ENCODE data around the gene GATM. TPM values are rescaled to one million over a fixed set of nuclear protein-coding genes. Genes with fewer than 3 reads are reported as not detected.

The GATM gene
- polyA plus RNA-seq, 3 donors, result 0.89 to 1.5 (median 1.5) TPM

DNA sequence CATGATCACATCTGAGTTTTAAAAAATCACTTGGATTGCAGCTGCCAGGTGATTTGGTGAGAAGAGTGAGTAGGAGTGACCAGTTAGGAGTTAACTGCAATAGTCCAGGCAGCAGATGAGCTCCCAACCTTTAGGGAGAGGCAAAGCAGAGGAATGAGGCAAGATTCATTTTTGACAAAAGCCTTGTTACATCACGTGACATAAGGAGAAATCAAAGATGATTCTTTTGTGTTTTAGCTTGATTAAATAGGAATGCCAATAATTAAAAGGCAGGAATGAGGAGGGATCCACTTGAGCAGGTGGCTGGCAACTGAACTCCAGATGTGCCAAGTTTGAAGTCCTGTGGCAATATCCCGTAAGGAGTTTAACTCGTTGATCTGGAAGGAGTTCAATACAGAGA lies 2.5 kb downstream of the GATM start:
- Mint-ChIP-seq H3K4me1 (peaks cover 25% of the 10 kb centered on the region), H3K27me3 (ENCODE audit: low read depth in 3 of 3) (peaks cover 37 to 51% (median 48%) of the 10 kb centered on the region in 3 donors), H3K9me3 (peaks cover 0 to 13% (median 4%) of the 10 kb centered on the region in 7 donors), H3K4me3 (no peak overlapping the region), H3K36me3 (peaks cover 3 to 15% of the 10 kb centered on the region in 2 donors), H3K27ac (peak overlapping the region in 1 of 7 donors; percentile 51)
- Histone ChIP-seq H3K4me2 (replicated peaks; ENCODE audit: extremely low read depth, low read length, poor library complexity, severe bottlenecking) (no peak overlapping the region), H2AFZ (ENCODE audit: insufficient read depth, low read depth, low read length, poor library complexity, severe bottlenecking) (no peak overlapping the region), H3K9me3 (replicated peaks in 1 of 2; ENCODE audit: control insufficient read depth in 1 of 2, insufficient read depth in 1 of 2, low read length in 2 of 2) (peaks cover 0 to 7% of the 10 kb centered on the region in 2 donors), H3K4me1 (ENCODE audit: control insufficient read depth in 1 of 2, insufficient read depth in 2 of 2, low read length in 2 of 2) (peaks cover 15 to 18% of the 10 kb centered on the region in 2 donors), H3K79me2 (ENCODE audit: insufficient read depth, low read length) (no peaks in the 10 kb centered on the region), H3K27ac (ENCODE audit: low read depth in 1 of 2, low read length in 2 of 2) (no peak overlapping the region), H4K20me1 (ENCODE audit: insufficient read depth, low read length) (no peaks in the 10 kb centered on the region), H3K4me3 (replicated peaks in 1 of 3; ENCODE audit: low read depth in 2 of 3, low read length in 3 of 3) (no peak overlapping the region), H3K27me3 (ENCODE audit: control insufficient read depth in 2 of 2, insufficient read depth in 2 of 2, low read length in 2 of 2) (peaks cover 26 to 45% of the 10 kb centered on the region in 2 donors), H3K9ac (ENCODE audit: insufficient read depth, low read length, poor library complexity, severe bottlenecking) (no peak overlapping the region), H3K36me3 (replicated peaks in 1 of 2; ENCODE audit: control insufficient read depth in 1 of 2, insufficient read depth in 2 of 2, low read length in 2 of 2) (no peaks in the 10 kb centered on the region)
- intact Hi-C loops (cut with micrococcal nuclease), result no loop called here
- TF ChIP-seq CTCF (IDR thresholded peaks at IDR 0.05), result no peak
- 92% methylated on average over 3 of the region's 3 CpGs for WGBS (ENCODE audit: insufficient coverage)
- DNase-seq, result no peak

GRCh38 chr15:45373976-45374375 lies 4.4 kb downstream of the GATM start:
- H3K4me2 ChIP-seq (replicated peaks; ENCODE audit: extremely low read depth, low read length, poor library complexity, severe bottlenecking), result no peak overlapping the region
- Mint-ChIP-seq H3K9me3 (peaks cover 0 to 10% (median 4%) of the 10 kb centered on the region in 7 donors), H3K27ac (no peak overlapping the region), H3K4me3 (no peak overlapping the region), H3K4me1 (peaks cover 24% of the 10 kb centered on the region), H3K27me3 (ENCODE audit: low read depth in 3 of 3) (peaks cover 26 to 35% (median 33%) of the 10 kb centered on the region in 3 donors), H3K36me3 (peaks cover 3 to 13% of the 10 kb centered on the region in 2 donors)
- H3K36me3 ChIP-seq (replicated peaks in 1 of 2; ENCODE audit: control insufficient read depth in 1 of 2, insufficient read depth in 2 of 2, low read length in 2 of 2), result no peaks in the 10 kb centered on the region
- DNase-seq, result no peak
- H3K27me3 ChIP-seq (ENCODE audit: control insufficient read depth in 2 of 2, insufficient read depth in 2 of 2, low read length in 2 of 2), result peaks cover 21 to 30% of the 10 kb centered on the region in 2 donors
- intact Hi-C loops (cut with micrococcal nuclease), result no loop called here
- no peak overlapping the region for H3K27ac ChIP-seq (ENCODE audit: low read depth in 1 of 2, low read length in 2 of 2)
- H4K20me1 ChIP-seq (ENCODE audit: insufficient read depth, low read length), result no peaks in the 10 kb centered on the region
- no peak overlapping the region for H3K9ac ChIP-seq (ENCODE audit: insufficient read depth, low read length, poor library complexity, severe bottlenecking)
- H2AFZ ChIP-seq (ENCODE audit: insufficient read depth, low read depth, low read length, poor library complexity, severe bottlenecking), result no peak overlapping the region
- no peak for TF ChIP-seq CTCF (IDR thresholded peaks at IDR 0.05)
- WGBS (ENCODE audit: insufficient coverage), result 100% methylated on average over 1 of the region's 2 CpGs
- no peaks in the 10 kb centered on the region for H3K79me2 ChIP-seq (ENCODE audit: insufficient read depth, low read length)
- peaks cover 0 to 7% of the 10 kb centered on the region in 2 donors for H3K9me3 ChIP-seq (replicated peaks in 1 of 2; ENCODE audit: control insufficient read depth in 1 of 2, insufficient read depth in 1 of 2, low read length in 2 of 2)
- H3K4me1 ChIP-seq (ENCODE audit: control insufficient read depth in 1 of 2, insufficient read depth in 2 of 2, low read length in 2 of 2), result peaks cover 15 to 17% of the 10 kb centered on the region in 2 donors
- H3K4me3 ChIP-seq (replicated peaks in 1 of 3; ENCODE audit: low read depth in 2 of 3, low read length in 3 of 3), result no peak overlapping the region

Measured in CD14-positive monocyte (primary cell).